Measurements from ENCODE around the gene LSM3. TPM values are rescaled to one million over a fixed set of nuclear protein-coding genes. Genes with fewer than 3 reads are reported as not detected.

Gene LSM3
- total RNA-seq, 1 donor from 2014 or later = 9.5 TPM

- H3K36me3 ChIP-seq = peaks cover 18% of the 10 kb centered on the region
- H3K4me1 ChIP-seq = peaks cover 42% of the 10 kb centered on the region
- no peaks in the 10 kb centered on the region for H3K27me3 ChIP-seq (ENCODE audit: low read depth)
- peak overlapping the region; percentile 87 for H3K4me3 ChIP-seq
- intact Hi-C loops (cut with DNase I) = no loop called here
- no peak for DNase-seq
- no peak for TF ChIP-seq CTCF (IDR thresholded peaks at IDR 0.05)
- H3K9me3 ChIP-seq = no peaks in the 10 kb centered on the region
- ATAC-seq = peak in 1 of 2 donors; percentile 56
- peak overlapping the region; percentile 99 for H3K27ac ChIP-seq
These were observed 904 bp upstream of the LSM3 start for GRCh38 chr3:14177580-14178246.

- intact Hi-C loops (cut with DNase I) = no loop called here
These were observed 473 bp downstream of the LSM3 start for GRCh38 chr3:14179114-14179465.

GRCh38 chr3:14179795-14180194 lies 1.2 kb downstream of the LSM3 start:
- H3K9me3 ChIP-seq = no peaks in the 10 kb centered on the region
- peaks cover 48% of the 10 kb centered on the region for H3K4me1 ChIP-seq
- no peaks in the 10 kb centered on the region for H3K27me3 ChIP-seq (ENCODE audit: low read depth)
- DNase-seq (no peak), ATAC-seq (no peak)
- H3K36me3 ChIP-seq = peaks cover 35% of the 10 kb centered on the region
- no peak overlapping the region for H3K27ac ChIP-seq
- H3K4me3 ChIP-seq = no peak overlapping the region
- intact Hi-C loops (cut with DNase I) = no loop called here
- TF ChIP-seq CTCF (IDR thresholded peaks at IDR 0.05) = no peak

More at GRCh38 chr3:14179114-14179465, 473 bp downstream of the LSM3 start:
- peaks cover 48% of the 10 kb centered on the region for H3K4me1 ChIP-seq
- H3K27me3 ChIP-seq (ENCODE audit: low read depth) = no peaks in the 10 kb centered on the region
- no peak for ATAC-seq
- H3K36me3 ChIP-seq = peaks cover 28% of the 10 kb centered on the region
- no peaks in the 10 kb centered on the region for H3K9me3 ChIP-seq
- TF ChIP-seq CTCF (IDR thresholded peaks at IDR 0.05) = no peak
- DNase-seq = no peak
- peak overlapping the region; percentile 87 for H3K4me3 ChIP-seq
- H3K27ac ChIP-seq = peak overlapping the region; percentile 99

GRCh38 chr3:14181253-14181652 lies 2.6 kb downstream of the LSM3 start:
- no peak for ATAC-seq
- intact Hi-C loops (cut with DNase I) = no loop called here
- H3K27ac ChIP-seq = no peak overlapping the region
- no peak for TF ChIP-seq CTCF (IDR thresholded peaks at IDR 0.05)
- H3K36me3 ChIP-seq = peaks cover 50% of the 10 kb centered on the region
- H3K9me3 ChIP-seq = no peaks in the 10 kb centered on the region
- H3K4me1 ChIP-seq = peaks cover 38% of the 10 kb centered on the region
- no peak overlapping the region for H3K4me3 ChIP-seq
- DNase-seq = no peak
- H3K27me3 ChIP-seq (ENCODE audit: low read depth) = no peaks in the 10 kb centered on the region

GRCh38 chr3:14183015-14183577 lies 4.5 kb downstream of the LSM3 start:
- ATAC-seq (no peak), DNase-seq (no peak)
- TF ChIP-seq CTCF (IDR thresholded peaks at IDR 0.05) = no peak
- Histone ChIP-seq H3K4me1 (peaks cover 23% of the 10 kb centered on the region), H3K4me3 (no peak overlapping the region), H3K9me3 (no peaks in the 10 kb centered on the region), H3K27ac (no peak overlapping the region), H3K36me3 (peaks cover 68% of the 10 kb centered on the region), H3K27me3 (ENCODE audit: low read depth) (no peaks in the 10 kb centered on the region)
- intact Hi-C loops (cut with DNase I) = no loop called here

Data from lower lobe of right lung (tissue), 2 donors.